GM12892 (cell line): ENCODE data around the gene ATRNL1.

Experiments used
- POLR2A ChIP-seq: IDR thresholded peaks from 2 replicates; pipeline ENCODE4 v1.6.1; 2011; ENCODE audit warnings: low read depth, low read length, control low read depth
- POLR2AphosphoS5 ChIP-seq: IDR thresholded peaks from 2 replicates; pipeline ENCODE4 v1.6.1; 2011; ENCODE audit warnings: low read depth, low read length, control low read depth

DNA sequence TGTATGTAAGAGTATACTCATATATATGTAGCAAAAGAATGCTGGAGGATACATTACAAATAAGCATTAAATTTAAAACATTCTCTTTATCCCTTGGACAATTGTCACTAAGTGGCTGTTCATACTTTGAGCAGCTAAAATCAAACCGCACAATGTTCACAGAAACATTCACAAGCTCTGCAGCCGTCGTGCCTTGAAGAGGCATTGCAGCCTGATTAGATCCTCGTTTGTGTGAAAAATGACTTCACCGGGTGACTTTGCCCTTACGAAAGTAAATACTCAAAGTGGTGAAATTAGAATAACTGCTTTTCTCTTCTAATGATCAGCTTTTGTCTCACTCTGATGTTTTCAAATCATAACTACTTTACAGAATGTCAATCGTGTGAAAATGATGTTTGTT is 860.8 kb downstream of the ATRNL1 start:
- TF ChIP-seq POLR2AphosphoS5: no peak
- no peak for TF ChIP-seq POLR2A
